HEK293 (cell line): ENCODE results near the gene ZBTB26.

Source experiments
- CTCF ChIA-PET: fragments of 350-600 bp; formaldehyde crosslinking; extraction: SDS; loops from one replicate; lab custom pipeline; 2021; ENCODE audit warnings: antibody characterized with exemption; lab: Yijun Ruan, JAX
- POLR2A ChIA-PET: fragments of 300-600 bp; formaldehyde crosslinking; extraction: SDS; loops from one replicate; lab custom pipeline; 2020; ENCODE audit warnings: antibody characterized with exemption, inconsistent platforms; lab: Yijun Ruan, JAX
- H3K27ac ChIP-seq: fragments of 200-500 bp; sonication (Bioruptor generic); 2 replicates; pipeline ENCODE4 v1.5.1; 2014; ENCODE audit warnings: low read depth, low read length, control low read depth, inconsistent platforms; ENCODE audit errors: extremely low read depth
- H3K36me3 ChIP-seq, 2 experiments: fragments of 200-500 bp in 1 of 2; sonication (Bioruptor generic) in 1 of 2; 1 replicate in 1 of 2; 2 replicates in 1 of 2; pipeline ENCODE4 v1.5.1; 2014 to 2017; ENCODE audit warnings: inconsistent platforms in 2 of 2, low read length in 2 of 2; ENCODE audit not compliant: control insufficient read depth in 2 of 2, insufficient read depth in 1 of 2
- H3K4me1 ChIP-seq: fragments of 200-500 bp; sonication (Bioruptor generic); 2 replicates; pipeline ENCODE4 v1.5.1; 2014; ENCODE audit warnings: mild to moderate bottlenecking, low read length, inconsistent platforms; ENCODE audit not compliant: control insufficient read depth, insufficient read depth
- H3K4me3 ChIP-seq: 2 replicates; pipeline ENCODE4 v1.5.1; 2011; ENCODE audit warnings: low read depth, mild to moderate bottlenecking, control low read depth, low read length, moderate library complexity
- H3K9me3 ChIP-seq: fragments of 200-500 bp; sonication (Bioruptor generic); 2 replicates; pipeline ENCODE4 v1.5.1; 2014; ENCODE audit warnings: low read depth, low read length, inconsistent platforms; ENCODE audit not compliant: control insufficient read depth, insufficient read depth
- EGR2 ChIP-seq: fragments of 450-650 bp; formaldehyde crosslinking; IDR thresholded peaks from 2 replicates; pipeline ENCODE4 v1.5.1; 2016; ENCODE audit warnings: low read depth, missing biosample characterization, missing genetic modification characterization
- IKZF3 ChIP-seq: fragments of 450-650 bp; IDR thresholded peaks from 2 replicates; pipeline ENCODE4 v1.5.0; 2018; ENCODE audit warnings: missing biosample characterization, mild to moderate bottlenecking, missing genetic modification characterization, moderate library complexity
- MEIS1 ChIP-seq: sonication (generic); formaldehyde crosslinking; IDR thresholded peaks from 2 replicates; pipeline ENCODE4 v1.8.1; 2022; ENCODE audit warnings: missing genetic modification reagents, mild to moderate bottlenecking, borderline replicate concordance
- MYNN ChIP-seq: fragments of 450-650 bp; formaldehyde crosslinking; IDR thresholded peaks from 2 replicates; pipeline ENCODE4 v1.5.1; 2016; ENCODE audit warnings: missing biosample characterization, missing genetic modification characterization, borderline replicate concordance
- RBAK ChIP-seq: fragments of 450-650 bp; formaldehyde crosslinking; IDR thresholded peaks from 2 replicates; pipeline ENCODE4 v1.5.1; 2016; ENCODE audit warnings: missing biosample characterization, missing genetic modification characterization
- SALL2 ChIP-seq: fragments of 450-650 bp; formaldehyde crosslinking; IDR thresholded peaks from 2 replicates; pipeline ENCODE4 v1.5.0; 2017; ENCODE audit warnings: missing biosample characterization, mild to moderate bottlenecking, missing genetic modification characterization, borderline replicate concordance
- SCRT2 ChIP-seq: fragments of 450-650 bp; formaldehyde crosslinking; IDR thresholded peaks from 2 replicates; pipeline ENCODE4 v1.5.1; 2016; ENCODE audit warnings: missing biosample characterization, missing genetic modification characterization
- SP2 ChIP-seq: fragments of 450-650 bp; formaldehyde crosslinking; IDR thresholded peaks from 2 replicates; pipeline ENCODE4 v1.5.1; 2016; ENCODE audit warnings: missing biosample characterization, missing genetic modification characterization
- SP7 ChIP-seq: fragments of 450-650 bp; formaldehyde crosslinking; IDR thresholded peaks from 2 replicates; pipeline ENCODE4 v1.5.1; 2016; ENCODE audit warnings: missing biosample characterization, missing genetic modification characterization
- WT1 ChIP-seq: fragments of 450-650 bp; formaldehyde crosslinking; IDR thresholded peaks from 2 replicates; pipeline ENCODE4 v1.5.1; 2016; ENCODE audit warnings: missing biosample characterization, missing genetic modification characterization
- ZFHX2 ChIP-seq: fragments of 450-650 bp; formaldehyde crosslinking; conservative IDR thresholded peaks from 2 replicates; pipeline ENCODE4 v1.5.1; 2016; ENCODE audit warnings: missing biosample characterization, missing genetic modification characterization
- ZNF10 ChIP-seq: fragments of 450-650 bp; formaldehyde crosslinking; IDR thresholded peaks from 2 replicates; pipeline ENCODE4 v1.5.1; 2017; ENCODE audit warnings: missing biosample characterization, missing genetic modification characterization
- ZNF138 ChIP-seq: fragments of 450-650 bp; formaldehyde crosslinking; IDR thresholded peaks from 2 replicates; pipeline ENCODE4 v1.5.1; 2016; ENCODE audit warnings: missing biosample characterization, missing genetic modification characterization, borderline replicate concordance
- ZNF174 ChIP-seq: fragments of 450-650 bp; formaldehyde crosslinking; IDR thresholded peaks from 2 replicates; pipeline ENCODE4 v1.5.0; 2017; ENCODE audit warnings: missing biosample characterization, mild to moderate bottlenecking, missing genetic modification characterization
- ZNF202 ChIP-seq: fragments of 450-650 bp; formaldehyde crosslinking; IDR thresholded peaks from 2 replicates; pipeline ENCODE4 v1.5.1; 2016; ENCODE audit warnings: missing biosample characterization, missing genetic modification characterization, borderline replicate concordance
- ZNF239 ChIP-seq: fragments of 450-650 bp; formaldehyde crosslinking; IDR thresholded peaks from 2 replicates; pipeline ENCODE4 v1.5.1; 2016; ENCODE audit warnings: missing biosample characterization, missing genetic modification characterization
- ZNF292 ChIP-seq: fragments of 450-650 bp; formaldehyde crosslinking; IDR thresholded peaks from 2 replicates; pipeline ENCODE4 v1.5.1; 2016; ENCODE audit warnings: low read depth, missing biosample characterization, missing genetic modification characterization, borderline replicate concordance
- ZNF302 ChIP-seq: fragments of 450-650 bp; formaldehyde crosslinking; IDR thresholded peaks from 2 replicates; pipeline ENCODE4 v1.5.1; 2016; ENCODE audit warnings: missing biosample characterization, missing genetic modification characterization, low read depth
- ZNF335 ChIP-seq: fragments of 450-650 bp; formaldehyde crosslinking; conservative IDR thresholded peaks from 2 replicates; pipeline ENCODE4 v1.5.1; 2016; ENCODE audit warnings: missing biosample characterization, missing genetic modification characterization
- ZNF544 ChIP-seq: fragments of 450-650 bp; formaldehyde crosslinking; IDR thresholded peaks from 2 replicates; pipeline ENCODE4 v1.5.0; 2017; ENCODE audit warnings: missing biosample characterization, missing genetic modification characterization
- ZNF548 ChIP-seq: fragments of 450-650 bp; formaldehyde crosslinking; IDR thresholded peaks from 2 replicates; pipeline ENCODE4 v1.5.1; 2016; ENCODE audit warnings: missing biosample characterization, missing genetic modification characterization
- ZNF560 ChIP-seq: fragments of 450-650 bp; formaldehyde crosslinking; IDR thresholded peaks from 2 replicates; pipeline ENCODE4 v1.5.1; 2017; ENCODE audit warnings: missing biosample characterization, missing genetic modification characterization, borderline replicate concordance
- ZNF571 ChIP-seq: fragments of 450-650 bp; formaldehyde crosslinking; IDR thresholded peaks from 2 replicates; pipeline ENCODE4 v1.5.0; 2017; ENCODE audit warnings: missing biosample characterization, missing genetic modification characterization
- ZNF658 ChIP-seq: fragments of 450-650 bp; formaldehyde crosslinking; IDR thresholded peaks from 2 replicates; pipeline ENCODE4; 2016; ENCODE audit warnings: missing biosample characterization, missing genetic modification characterization
- ZNF660 ChIP-seq: fragments of 450-650 bp; IDR thresholded peaks from 2 replicates; pipeline ENCODE4 v1.5.1; 2018; ENCODE audit warnings: missing biosample characterization, mild to moderate bottlenecking, missing genetic modification characterization
- ZNF677 ChIP-seq: fragments of 450-650 bp; IDR thresholded peaks from 2 replicates; pipeline ENCODE4 v1.5.0; 2018; ENCODE audit warnings: missing biosample characterization, mild to moderate bottlenecking, missing genetic modification characterization, moderate library complexity
- ZNF692 ChIP-seq: fragments of 450-650 bp; formaldehyde crosslinking; IDR thresholded peaks from 2 replicates; pipeline ENCODE4 v1.5.1; 2016; ENCODE audit warnings: missing biosample characterization, missing genetic modification characterization
- ZNF768 ChIP-seq: fragments of 450-650 bp; formaldehyde crosslinking; IDR thresholded peaks from 2 replicates; pipeline ENCODE4 v1.5.1; 2018; ENCODE audit warnings: missing biosample characterization, mild to moderate bottlenecking, missing genetic modification characterization
- ZNF792 ChIP-seq: fragments of 450-650 bp; formaldehyde crosslinking; IDR thresholded peaks from 2 replicates; pipeline ENCODE4 v1.5.1; 2016; ENCODE audit warnings: missing biosample characterization, missing genetic modification characterization
- ZNF830 ChIP-seq: fragments of 450-650 bp; IDR thresholded peaks from 2 replicates; pipeline ENCODE4 v1.5.0; 2018; ENCODE audit warnings: missing biosample characterization, missing genetic modification characterization, low read depth, mild to moderate bottlenecking, moderate library complexity
- ZSCAN16 ChIP-seq: fragments of 450-650 bp; formaldehyde crosslinking; IDR thresholded peaks from 2 replicates; pipeline ENCODE4 v1.5.1; 2016; ENCODE audit warnings: missing biosample characterization, missing genetic modification characterization
- ZSCAN23 ChIP-seq: fragments of 450-650 bp; formaldehyde crosslinking; IDR thresholded peaks from 2 replicates; pipeline ENCODE4 v1.5.1; 2016; ENCODE audit warnings: missing biosample characterization, missing genetic modification characterization
- TF ChIP-seq, protein P1 (sequence below): fragments of 450-650 bp; formaldehyde crosslinking; IDR thresholded peaks from 2 replicates; pipeline ENCODE4 v1.5.1; 2016; ENCODE audit warnings: missing biosample characterization, missing genetic modification characterization

Gene ZBTB26

DNA sequence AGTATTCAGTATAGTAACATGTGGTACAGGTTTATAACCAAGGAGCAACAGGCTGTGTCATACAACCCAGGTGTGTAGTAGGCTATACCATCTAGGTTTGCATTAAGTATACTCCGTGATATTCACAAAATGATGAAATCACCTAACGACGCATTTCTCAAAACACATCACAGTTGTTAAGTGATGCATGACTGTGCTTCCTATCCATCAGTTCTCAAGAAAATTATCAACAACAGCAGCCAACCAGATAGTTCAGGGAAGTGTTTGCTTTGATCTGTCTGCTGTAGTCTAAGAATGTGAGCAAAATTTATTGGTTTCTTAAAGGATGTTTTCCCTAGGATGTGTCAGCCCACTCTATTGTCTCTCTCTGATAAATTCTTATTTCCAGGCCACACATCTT, 7.4 kb downstream of the ZBTB26 start:
- POLR2A ChIA-PET = interaction anchor here (1.1 kb wide), 1 partner anchor 19 kb away, joined by 4 read pairs; the partner anchor contains the start of gene RC3H2
- H3K4me1 ChIP-seq = no peaks in the 10 kb centered on the region
- H3K4me3 ChIP-seq = no peak overlapping the region
- H3K9me3 ChIP-seq = no peaks in the 10 kb centered on the region
- TF ChIP-seq SCRT2 (tag by site-specific recombination) (0 out of 2 replicates have a peak, but pooled peaks have one; percentile 40), EGR2 (tag by site-specific recombination) (no peak)
- TF ChIP-seq, all 188 proteins: peak for 1
- no peak overlapping the region for H3K27ac ChIP-seq
- CTCF ChIA-PET = interaction anchor here (0.6 kb wide), 2 partner anchors 66 to 459 kb away, joined by 3 to 4 read pairs; no protein-coding TSS in a partner anchor
- peaks cover 0 to 15% of the 10 kb centered on the region in 2 experiments; a peak in 2 of 3 replicates for H3K36me3 ChIP-seq

DNA sequence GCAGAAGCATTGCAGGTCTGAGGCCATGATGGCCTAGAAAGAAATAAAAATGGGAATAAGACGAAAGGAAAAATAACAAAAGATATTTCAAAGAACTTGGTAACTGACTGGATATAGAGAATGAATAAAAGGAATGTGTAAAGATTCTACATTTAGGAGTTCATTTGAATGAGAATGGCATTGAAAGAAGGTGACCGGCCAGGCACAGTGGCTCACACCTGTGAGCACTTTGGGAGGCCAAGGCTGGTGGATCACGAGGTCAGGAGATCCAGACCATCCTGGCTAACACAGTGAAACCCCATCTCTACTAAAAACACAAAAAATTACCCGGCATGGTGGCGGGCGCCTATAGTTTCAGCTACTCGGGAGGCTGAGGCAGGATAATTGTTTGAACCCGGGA, 8.6 kb downstream of the ZBTB26 start:
- Histone ChIP-seq H3K4me1 (no peaks in the 10 kb centered on the region), H3K27ac (no peak overlapping the region), H3K4me3 (no peak overlapping the region), H3K9me3 (no peaks in the 10 kb centered on the region), H3K36me3 (peaks cover 0 to 23% of the 10 kb centered on the region in 2 experiments; a peak in 2 of 3 replicates)
- no peak for TF ChIP-seq ZNF792 (tag by site-specific recombination)
- TF ChIP-seq ZNF677 = no peak
- no peak for TF ChIP-seq SP7 (tag by site-specific recombination)
- TF ChIP-seq ZNF239 (tag by site-specific recombination) = no peak
- no peak for TF ChIP-seq ZNF560 (tag by site-specific recombination)
- TF ChIP-seq MEIS1 (CRISPR knock-in tag) = no peak
- TF ChIP-seq ZNF10 (tag by site-specific recombination) = no peak
- no peak for TF ChIP-seq ZFHX2 (tag by site-specific recombination)
- TF ChIP-seq ZNF302 (tag by site-specific recombination) = no peak
- no peak for TF ChIP-seq MYNN (tag by site-specific recombination)
- TF ChIP-seq ZNF138 (tag by site-specific recombination) = no peak
- no peak for TF ChIP-seq IKZF3 (tag by site-specific recombination)
- TF ChIP-seq ZNF571 (tag by site-specific recombination) = no peak
- no peak for TF ChIP-seq ZNF830 (tag by site-specific recombination)
- no peak for TF ChIP-seq ZNF174 (tag by site-specific recombination)
- TF ChIP-seq ZNF544 = no peak
- TF ChIP-seq ZSCAN23 (tag by site-specific recombination) = no peak
- no peak for TF ChIP-seq ZNF660 (tag by site-specific recombination)
- no peak for TF ChIP-seq SP2
- ChIA-PET CTCF (no interaction called here), POLR2A (no interaction called here)

DNA sequence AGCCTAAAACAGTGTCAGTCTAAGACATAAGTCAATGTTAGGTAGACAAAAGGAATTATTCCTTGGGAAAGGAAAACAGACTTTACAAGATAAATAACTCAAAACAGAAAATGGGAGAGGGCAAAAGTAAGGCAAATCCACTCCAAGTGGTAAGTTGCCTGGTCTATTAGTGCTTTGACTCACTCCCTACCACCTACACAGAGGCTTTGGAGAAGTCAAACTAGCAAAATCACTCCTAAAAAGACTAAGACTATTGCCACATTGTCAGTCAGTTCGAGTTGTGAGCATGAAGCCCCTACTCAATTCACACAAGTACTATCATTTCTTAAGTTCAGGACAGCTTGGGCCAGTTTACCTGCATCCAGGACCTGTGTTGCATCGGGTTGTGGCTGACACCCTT, 13.0 kb downstream of the ZBTB26 start:
- Histone ChIP-seq H3K4me3 (no peak overlapping the region), H3K9me3 (no peaks in the 10 kb centered on the region), H3K36me3 (peaks cover 0 to 25% of the 10 kb centered on the region in 2 experiments; a peak in 2 of 3 replicates), H3K4me1 (no peaks in the 10 kb centered on the region), H3K27ac (no peak overlapping the region)
- CTCF ChIA-PET = no interaction called here
- POLR2A ChIA-PET = no interaction called here
- TF ChIP-seq ZNF544 = no peak
- no peak for TF ChIP-seq WT1 (tag by site-specific recombination)
- no peak for TF ChIP-seq ZNF292
- no peak for TF ChIP-seq ZNF202
- TF ChIP-seq, protein P1, sequence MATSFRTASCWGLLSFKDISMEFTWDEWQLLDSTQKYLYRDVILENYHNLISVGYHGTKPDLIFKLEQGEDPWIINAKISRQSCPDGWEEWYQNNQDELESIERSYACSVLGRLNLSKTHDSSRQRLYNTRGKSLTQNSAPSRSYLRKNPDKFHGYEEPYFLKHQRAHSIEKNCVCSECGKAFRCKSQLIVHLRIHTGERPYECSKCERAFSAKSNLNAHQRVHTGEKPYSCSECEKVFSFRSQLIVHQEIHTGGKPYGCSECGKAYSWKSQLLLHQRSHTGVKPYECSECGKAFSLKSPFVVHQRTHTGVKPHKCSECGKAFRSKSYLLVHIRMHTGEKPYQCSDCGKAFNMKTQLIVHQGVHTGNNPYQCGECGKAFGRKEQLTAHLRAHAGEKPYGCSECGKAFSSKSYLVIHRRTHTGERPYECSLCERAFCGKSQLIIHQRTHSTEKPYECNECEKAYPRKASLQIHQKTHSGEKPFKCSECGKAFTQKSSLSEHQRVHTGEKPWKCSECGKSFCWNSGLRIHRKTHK (tag by site-specific recombination) = no peak
- TF ChIP-seq ZNF692 (tag by site-specific recombination) = no peak
- no peak for TF ChIP-seq ZNF548 (tag by site-specific recombination)
- TF ChIP-seq SALL2 (tag by site-specific recombination) = no peak
- no peak for TF ChIP-seq ZSCAN16 (tag by site-specific recombination)
- no peak for TF ChIP-seq RBAK
- TF ChIP-seq ZNF335 (tag by site-specific recombination) = no peak
- TF ChIP-seq ZNF768 (tag by site-specific recombination) = no peak
- no peak for TF ChIP-seq ZNF658 (tag by site-specific recombination)
